ENCODE data around the gene MCUB.
"Not testable (repeated sequence)": the region's sequence is repeated elsewhere in the genome, so short reads cannot be mapped to it uniquely, and the experiment has no call there.

Gene MCUB

DNA sequence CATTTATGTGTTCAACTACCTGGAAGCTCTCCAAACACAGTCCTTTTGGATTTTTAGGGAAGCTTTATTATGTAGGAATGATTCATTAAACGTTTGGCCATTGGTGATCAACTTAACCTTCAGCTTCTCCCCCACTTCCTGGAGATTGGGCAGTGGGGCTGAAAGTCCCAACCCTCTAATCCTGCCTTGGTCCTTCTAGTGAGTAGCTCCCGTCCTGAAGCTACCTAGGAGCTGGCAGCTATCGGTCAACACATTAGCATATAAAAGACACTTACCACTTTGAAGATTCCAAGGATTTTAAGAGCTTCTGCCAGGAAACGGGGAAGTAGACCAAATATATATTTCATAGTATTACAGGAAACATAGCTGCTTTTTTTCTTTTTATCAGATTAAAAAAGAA, 69.7 kb downstream of the MCUB start:
- DNase-seq (ENCODE audit: low spot score), result no peak

DNA sequence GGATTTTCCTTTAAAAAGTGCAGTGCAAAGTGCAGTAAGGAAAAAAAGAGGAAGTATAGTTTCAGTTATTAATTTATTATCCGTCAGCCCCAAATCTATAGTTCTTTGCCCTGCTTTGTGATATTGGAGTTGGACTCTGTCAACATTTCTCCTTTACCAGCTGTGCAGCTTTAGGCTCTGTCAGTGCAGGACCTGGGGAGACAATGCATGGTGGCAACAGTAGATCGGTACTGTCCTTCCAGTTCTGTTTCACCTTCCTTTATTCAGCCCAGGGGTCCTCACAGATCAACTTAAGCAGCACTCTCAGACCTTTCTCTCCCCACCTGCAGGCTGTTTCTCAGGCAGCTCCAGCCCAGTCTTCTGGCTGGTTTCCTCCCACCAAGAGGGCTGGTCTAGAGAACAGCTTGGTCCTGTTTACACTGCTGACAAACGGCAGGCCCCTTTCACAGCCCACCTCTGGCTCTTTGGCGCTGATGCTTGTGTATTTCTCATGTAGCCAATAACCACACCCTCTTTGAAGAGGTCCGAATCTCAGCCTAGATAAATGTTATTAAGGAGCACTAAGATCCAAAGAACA, 71.6 kb downstream of the MCUB start:
- DNase-seq (ENCODE audit: low spot score), result no peak

DNA sequence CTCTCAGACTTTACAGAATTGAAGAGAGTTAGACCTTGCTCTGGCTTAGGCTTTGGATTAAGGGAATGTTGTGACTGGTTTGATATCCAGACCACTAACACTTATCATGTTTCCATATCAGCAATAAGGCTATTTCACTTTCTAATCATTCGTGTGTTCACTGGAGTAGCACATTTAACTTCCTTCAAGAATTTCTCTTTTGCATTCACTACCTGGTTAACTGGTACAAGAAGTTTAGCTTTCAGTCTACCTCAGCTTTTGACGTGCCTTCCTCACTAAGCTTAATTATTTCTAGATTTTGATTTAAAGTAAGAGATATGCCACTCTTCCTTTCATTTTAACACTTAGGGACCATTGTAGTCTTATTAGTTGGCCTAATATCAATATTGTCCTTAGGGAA, 80.6 kb downstream of the MCUB start:
- no peak for DNase-seq (ENCODE audit: low spot score)

DNA sequence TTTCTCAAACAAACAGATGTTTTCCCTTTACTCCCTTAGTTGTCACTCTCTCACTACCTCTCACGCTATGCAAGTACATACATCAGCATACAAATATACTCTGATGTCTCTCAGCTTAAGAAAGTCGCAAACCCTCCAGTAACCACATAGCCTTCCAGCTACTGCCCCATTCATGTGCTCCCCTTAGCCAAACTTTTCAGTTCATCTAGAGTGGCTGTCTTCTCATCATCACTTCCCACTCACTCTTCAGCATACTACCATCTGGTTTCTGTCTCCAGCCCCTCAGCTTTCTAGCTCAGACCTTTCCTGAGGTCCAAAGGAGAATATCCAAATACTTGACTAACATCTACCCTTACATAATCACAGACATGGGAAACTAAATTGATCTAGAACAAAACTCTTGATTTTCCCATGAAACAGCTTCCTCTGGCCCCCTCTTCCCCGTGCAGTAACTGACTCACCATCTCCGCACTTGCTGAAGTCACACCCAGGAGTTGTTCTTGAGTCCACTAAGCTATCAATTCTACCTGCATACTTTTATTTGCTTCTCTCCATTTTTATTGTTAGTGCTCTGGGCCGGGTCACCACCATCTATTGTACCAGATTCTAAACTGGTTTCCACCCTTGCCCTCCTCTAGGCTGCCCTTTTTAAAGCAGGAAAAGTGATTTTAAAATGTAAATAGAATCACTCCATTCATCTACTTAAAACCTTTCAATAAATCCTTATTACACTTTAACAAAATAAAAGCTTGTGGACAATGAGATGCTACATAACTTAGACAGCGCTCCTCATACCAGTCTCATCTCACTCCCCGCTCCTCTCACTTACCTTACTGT, 86.0 kb downstream of the MCUB start:
- no peak for DNase-seq (ENCODE audit: low spot score)

DNA sequence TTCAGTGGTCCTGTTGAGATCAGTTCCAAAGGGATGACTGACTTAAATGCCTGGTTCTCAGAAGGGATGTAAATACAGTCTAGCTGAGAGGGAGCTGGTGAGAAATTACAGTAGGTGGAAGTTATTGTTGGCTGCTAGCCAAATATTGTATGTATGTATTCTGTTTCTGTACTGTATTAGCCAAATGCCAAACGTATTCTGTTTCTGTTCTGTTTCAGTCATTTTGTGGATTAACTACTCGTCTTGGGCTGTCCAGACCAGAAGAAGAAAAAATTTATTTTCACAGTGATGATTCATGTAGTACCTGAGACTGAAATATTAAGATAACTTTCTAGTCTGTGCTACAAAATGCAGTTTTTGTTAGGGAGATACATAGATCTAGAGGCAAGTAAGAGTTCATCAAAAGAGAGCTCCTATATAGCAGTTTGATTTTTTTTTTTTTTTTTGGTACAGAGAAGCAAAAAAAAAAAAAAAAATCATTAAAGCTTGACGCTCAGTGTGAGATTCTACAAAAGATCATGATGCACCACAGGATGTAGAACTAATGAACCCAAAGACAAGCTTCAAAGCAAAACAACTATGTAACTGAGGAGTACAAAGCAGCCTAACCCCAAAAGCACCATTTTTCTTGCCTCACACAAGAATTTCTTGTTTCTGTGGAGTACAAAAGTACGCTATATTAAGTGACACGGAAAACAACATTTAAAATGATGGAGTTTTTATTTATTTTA, 88.4 kb downstream of the MCUB start:
- no peak for DNase-seq (ENCODE audit: low spot score)

DNA sequence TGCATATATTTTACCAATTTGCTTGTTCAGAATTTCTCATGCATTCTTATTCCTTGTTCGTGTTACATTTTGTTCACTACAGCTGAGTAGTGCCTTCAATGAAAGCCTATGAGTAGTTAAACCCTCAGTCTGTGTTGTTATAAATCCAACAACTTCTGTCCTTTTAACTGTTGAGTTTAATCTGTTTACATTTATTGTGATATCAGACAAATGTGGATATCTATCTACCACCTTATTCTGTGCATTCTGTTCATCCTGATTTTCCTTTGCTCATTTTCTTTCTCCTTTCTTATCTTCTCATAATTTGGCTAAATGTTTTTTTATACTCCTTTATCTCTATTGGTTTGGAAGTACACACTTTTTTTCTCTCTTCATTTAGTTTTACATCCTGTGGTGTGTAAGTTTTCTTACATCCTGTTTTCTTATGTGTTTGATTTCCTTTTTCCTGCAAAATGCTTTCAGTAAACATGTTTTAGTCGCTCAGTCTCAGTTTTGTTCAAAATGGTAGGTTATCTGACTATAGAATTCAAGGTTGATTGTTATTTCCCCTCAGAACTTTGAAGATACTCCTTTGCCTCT, 89.0 kb downstream of the MCUB start:
- DNase-seq (ENCODE audit: low spot score), result no peak

DNA sequence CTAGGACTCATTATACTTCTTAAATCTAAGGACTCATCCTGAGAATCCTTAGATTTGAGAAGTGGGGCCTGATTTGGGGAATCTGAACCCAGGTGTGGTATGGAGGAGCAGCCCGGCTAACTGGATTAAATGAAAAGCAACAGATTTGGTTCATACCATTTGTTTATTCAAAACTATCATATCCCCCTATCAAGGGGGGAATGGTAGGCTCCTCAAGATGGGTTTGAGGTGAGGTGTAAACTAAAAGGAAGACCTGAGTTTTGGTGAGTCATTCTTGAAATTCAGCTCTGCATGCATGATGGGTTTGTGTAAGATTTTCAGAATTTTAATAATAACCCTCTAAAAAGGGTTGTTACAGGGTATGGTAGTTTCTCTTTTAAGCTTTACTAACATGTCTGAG, 89.8 kb downstream of the MCUB start:
- no peak for DNase-seq (ENCODE audit: low spot score)

- DNase-seq (ENCODE audit: low spot score), result no peak
These were observed 95.3 kb downstream of the MCUB start for GRCh38 chr4:109655396-109655795.

DNA sequence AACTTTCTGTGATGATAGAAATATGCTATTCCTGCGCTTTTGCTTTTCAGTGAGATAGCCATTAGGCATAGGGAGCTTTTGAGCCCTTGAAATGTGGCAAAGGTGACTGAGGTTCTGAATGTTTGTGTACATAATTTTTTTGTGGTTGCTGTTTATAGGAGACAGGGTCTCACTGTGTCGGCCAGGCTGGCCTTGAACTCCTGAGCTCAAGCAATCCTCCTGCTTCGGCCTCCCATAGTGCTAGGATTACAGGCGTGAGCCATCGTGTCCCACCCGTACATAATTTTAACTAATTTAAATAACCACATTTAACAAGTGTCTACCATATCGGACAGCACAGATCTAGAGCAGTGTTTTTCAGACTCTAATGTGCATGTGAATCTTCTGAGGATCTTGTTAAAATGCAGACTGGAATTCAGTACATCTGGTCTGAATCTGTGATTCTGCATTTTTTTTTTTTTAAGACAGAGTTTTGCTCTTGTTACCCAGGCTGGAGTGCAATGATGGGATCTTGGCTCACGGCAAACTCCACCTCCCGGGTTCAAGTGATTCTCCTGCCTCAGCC, 97.9 kb downstream of the MCUB start:
- no peak for DNase-seq (ENCODE audit: low spot score)

GRCh38 chr4:109658871-109659410, 98.9 kb downstream of the MCUB start:
- no peak for DNase-seq (ENCODE audit: low spot score)

GRCh38 chr4:109662116-109662515, 102.1 kb downstream of the MCUB start:
- DNase-seq (ENCODE audit: low spot score), result no peak

GRCh38 chr4:109662771-109663170, 102.7 kb downstream of the MCUB start:
- DNase-seq (ENCODE audit: low spot score), result no peak

- no peak for DNase-seq (ENCODE audit: low spot score)
These were observed 105.9 kb downstream of the MCUB start for GRCh38 chr4:109665783-109666485.

DNA sequence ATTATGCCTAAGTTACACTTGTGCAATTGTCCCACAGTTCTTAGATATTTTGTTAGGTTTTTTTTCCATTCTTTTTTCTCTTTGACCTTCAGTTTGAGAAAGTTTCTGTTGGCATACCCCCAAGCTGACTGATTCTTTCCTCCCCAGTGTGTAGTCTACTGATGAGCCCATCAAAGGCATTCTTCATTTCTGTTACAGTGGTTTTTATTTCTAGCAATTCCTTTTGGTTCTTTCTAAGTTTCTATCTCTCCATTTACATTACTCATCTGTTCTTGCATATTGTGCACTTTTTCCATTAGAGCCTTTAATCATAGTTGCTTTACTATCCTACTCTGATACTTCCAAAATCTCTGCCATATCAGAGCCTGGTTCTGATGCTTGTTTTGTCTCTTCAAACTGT, 111.3 kb downstream of the MCUB start:
- no peak for DNase-seq (ENCODE audit: low spot score)

- DNase-seq (ENCODE audit: low spot score), result no peak
These were observed 112.3 kb downstream of the MCUB start for GRCh38 chr4:109672169-109672930.

DNA sequence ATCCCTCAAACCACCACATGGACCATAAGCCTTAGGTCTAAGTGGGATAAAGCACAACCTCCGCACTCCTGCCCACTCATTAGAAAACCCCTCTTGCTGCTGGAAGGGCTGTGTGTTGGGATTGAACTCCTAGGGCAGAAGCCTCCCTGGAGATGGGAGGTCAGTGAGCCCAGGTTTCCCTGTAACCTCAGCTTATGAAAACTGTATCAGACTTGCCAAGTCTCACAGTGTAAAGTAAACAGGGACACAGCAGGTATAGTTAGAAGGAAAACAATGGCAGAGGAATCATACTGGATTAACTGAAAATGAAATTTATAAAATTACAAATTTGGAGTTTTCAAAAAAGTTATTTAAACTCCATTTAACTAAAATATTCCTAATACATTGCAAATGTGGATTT, 113.3 kb downstream of the MCUB start:
- DNase-seq (ENCODE audit: low spot score), result no peak

- DNase-seq (ENCODE audit: low spot score), result no peak
These were observed 115.1 kb downstream of the MCUB start for GRCh38 chr4:109675181-109675580.

DNA sequence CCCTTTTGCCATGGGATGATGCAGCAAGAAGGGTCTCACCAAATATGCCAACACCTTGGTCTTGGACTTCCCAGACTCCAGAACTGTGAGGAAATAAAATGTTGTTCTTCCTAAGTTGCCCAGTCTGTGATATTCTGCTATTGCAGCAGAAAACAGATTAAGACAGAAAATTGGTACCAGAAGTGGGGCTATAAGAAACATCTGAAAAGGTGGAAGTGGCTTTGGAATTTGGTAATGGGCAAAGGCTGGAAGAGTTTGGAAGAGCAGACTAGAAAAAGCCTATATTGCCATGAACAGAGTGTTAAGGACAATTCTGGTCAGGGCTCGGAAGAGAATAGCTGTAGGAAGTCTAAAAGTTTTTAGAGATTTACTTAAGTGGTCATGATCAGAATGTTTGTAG, 115.8 kb downstream of the MCUB start:
- DNase-seq (ENCODE audit: low spot score), result no peak

- no peak for DNase-seq (ENCODE audit: low spot score)
These were observed 116.8 kb downstream of the MCUB start for GRCh38 chr4:109676886-109677285.

- DNase-seq (ENCODE audit: low spot score), result not testable (repeated sequence)
These were observed 118.4 kb downstream of the MCUB start for GRCh38 chr4:109678472-109678871.

DNA sequence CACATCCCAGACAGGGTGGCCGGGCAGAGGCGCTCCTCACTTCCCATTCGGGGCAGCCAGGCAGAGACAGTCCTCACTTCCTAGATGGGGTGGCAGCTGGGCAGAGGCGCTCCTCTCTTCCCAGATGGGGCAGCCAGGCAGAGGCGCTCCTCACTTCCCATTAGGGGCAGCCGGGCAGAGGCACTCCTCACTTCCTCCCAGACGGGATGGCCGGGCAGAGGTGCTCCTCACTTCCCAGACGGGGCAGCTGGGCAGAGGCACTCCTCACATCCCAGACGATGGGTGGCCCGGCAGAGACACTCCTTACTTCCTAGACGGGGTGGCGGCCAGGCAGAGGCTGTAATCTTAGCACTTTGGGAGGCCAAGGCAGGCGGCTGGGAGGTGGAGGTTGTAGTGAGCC, 118.9 kb downstream of the MCUB start:
- DNase-seq (ENCODE audit: low spot score), result not testable (repeated sequence)
